GM21737 (cell line): ENCODE data around the gene TMTC1.
A peak's percentile ranks its signal among the peaks of the same experiment; 100 is the strongest.

Experiments
- ATAC-seq: cut with Tn5 transposase; IDR thresholded peaks from one replicate; pipeline ENCODE4 v1.9.1; 2021; ENCODE audit warnings: mild to moderate bottlenecking, moderate library complexity; ENCODE audit not compliant: unreplicated experiment

Gene TMTC1

GRCh38 chr12:29546000-29546399 is 237.7 kb downstream of the TMTC1 start:
- ATAC-seq = no peak

GRCh38 chr12:29545102-29545467 is 238.7 kb downstream of the TMTC1 start:
- ATAC-seq = peak; percentile 79

- peak; percentile 46 for ATAC-seq
Observed at GRCh38 chr12:29544428-29545101, 239.2 kb downstream of the TMTC1 start.

GRCh38 chr12:29543036-29543435 is 240.7 kb downstream of the TMTC1 start:
- no peak for ATAC-seq

GRCh38 chr12:29537298-29537697 is 246.4 kb downstream of the TMTC1 start:
- no peak for ATAC-seq

- no peak for ATAC-seq
Observed at GRCh38 chr12:29534935-29535334, 248.8 kb downstream of the TMTC1 start.

GRCh38 chr12:29533815-29534489 is 249.8 kb downstream of the TMTC1 start:
- ATAC-seq = no peak

- no peak for ATAC-seq
Observed at GRCh38 chr12:29531471-29531870, 252.3 kb downstream of the TMTC1 start.

- ATAC-seq = no peak
Observed at GRCh38 chr12:29530436-29530835, 253.3 kb downstream of the TMTC1 start.

GRCh38 chr12:29528161-29528560 is 255.6 kb downstream of the TMTC1 start:
- no peak for ATAC-seq

GRCh38 chr12:29521951-29522350 is 261.8 kb downstream of the TMTC1 start:
- no peak for ATAC-seq

GRCh38 chr12:29519585-29520182 is 264.1 kb downstream of the TMTC1 start:
- ATAC-seq = no peak

GRCh38 chr12:29518407-29518806 is 265.3 kb downstream of the TMTC1 start:
- no peak for ATAC-seq

- no peak for ATAC-seq
Observed at GRCh38 chr12:29517264-29517663, 266.5 kb downstream of the TMTC1 start.

- ATAC-seq = no peak
Observed at GRCh38 chr12:29516431-29516875, 267.3 kb downstream of the TMTC1 start.

GRCh38 chr12:29510591-29511185 is 273.1 kb downstream of the TMTC1 start:
- ATAC-seq = no peak

- no peak for ATAC-seq
Observed at GRCh38 chr12:29509503-29509902, 274.2 kb downstream of the TMTC1 start.

- no peak for ATAC-seq
Observed at GRCh38 chr12:29508949-29509348, 274.8 kb downstream of the TMTC1 start.

- no peak for ATAC-seq
Observed at GRCh38 chr12:29505122-29505521, 278.6 kb downstream of the TMTC1 start.

GRCh38 chr12:29503283-29503682 is 280.5 kb downstream of the TMTC1 start:
- no peak for ATAC-seq

- ATAC-seq = no peak
Observed at GRCh38 chr12:29499235-29499634, 284.5 kb downstream of the TMTC1 start.

- ATAC-seq = no peak
Observed at GRCh38 chr12:29497588-29497987, 286.2 kb downstream of the TMTC1 start, which contains the start of gene OVCH1. TSS of gene OVCH1 (minus strand) at chr12:29497686. CDS start at chr12:29497686, 0 bp downstream.
